ENCODE data around the gene WDR18. TPM values are rescaled to one million over a fixed set of nuclear protein-coding genes. Genes with fewer than 3 reads are reported as not detected.

The WDR18 gene
- polyA plus RNA-seq, 1 donor (not counting 4 experiments of a cell fraction or from before 2014, with no cell fraction given): 26.3 TPM

DNA sequence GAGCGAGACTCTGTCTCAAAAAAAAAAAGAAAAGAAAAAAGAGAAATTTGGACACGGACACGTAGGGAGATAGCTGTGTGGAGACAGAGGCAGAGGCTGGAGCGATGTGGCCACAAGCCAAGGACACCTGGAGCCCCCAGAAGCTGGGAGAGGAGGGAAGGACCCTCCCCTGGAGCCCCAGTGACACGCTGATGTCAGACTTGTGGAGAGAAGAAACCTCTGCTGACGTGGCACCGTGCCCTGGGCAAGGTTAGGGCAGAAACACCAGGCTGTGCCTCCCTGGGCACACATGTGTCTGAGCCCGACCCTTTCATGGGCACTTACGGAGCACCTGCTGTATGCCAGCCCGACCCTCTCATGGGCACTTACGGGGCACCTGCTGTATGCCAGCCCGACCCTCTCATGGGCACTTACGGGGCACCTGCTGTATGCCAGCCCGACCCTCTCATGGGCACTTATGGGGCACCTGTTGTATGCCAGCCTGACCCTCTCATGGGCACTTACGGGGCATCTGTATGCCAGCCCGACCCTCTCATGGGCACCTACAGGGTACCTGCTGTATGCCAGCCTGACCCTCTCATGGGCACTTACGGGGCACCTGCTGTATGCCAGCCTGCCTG is 40.5 kb upstream of the WDR18 start:
- H3K36me3 ChIP-seq (ENCODE audit: control insufficient read depth in 2 of 2, extremely low read depth in 1 of 2, insufficient read depth in 2 of 2, low read length in 2 of 2): peaks cover 0 to 2% of the 10 kb centered on the region in 2 experiments
- H3K27ac ChIP-seq (ENCODE audit: control insufficient read depth, insufficient read depth, low read length): no peak overlapping the region
- dilution Hi-C loops (cut with MboI; ENCODE audit: extremely low pct_ligation_motif_present, low sequenced_read_pairs): no loop called here
- TF ChIP-seq, protein P1, sequence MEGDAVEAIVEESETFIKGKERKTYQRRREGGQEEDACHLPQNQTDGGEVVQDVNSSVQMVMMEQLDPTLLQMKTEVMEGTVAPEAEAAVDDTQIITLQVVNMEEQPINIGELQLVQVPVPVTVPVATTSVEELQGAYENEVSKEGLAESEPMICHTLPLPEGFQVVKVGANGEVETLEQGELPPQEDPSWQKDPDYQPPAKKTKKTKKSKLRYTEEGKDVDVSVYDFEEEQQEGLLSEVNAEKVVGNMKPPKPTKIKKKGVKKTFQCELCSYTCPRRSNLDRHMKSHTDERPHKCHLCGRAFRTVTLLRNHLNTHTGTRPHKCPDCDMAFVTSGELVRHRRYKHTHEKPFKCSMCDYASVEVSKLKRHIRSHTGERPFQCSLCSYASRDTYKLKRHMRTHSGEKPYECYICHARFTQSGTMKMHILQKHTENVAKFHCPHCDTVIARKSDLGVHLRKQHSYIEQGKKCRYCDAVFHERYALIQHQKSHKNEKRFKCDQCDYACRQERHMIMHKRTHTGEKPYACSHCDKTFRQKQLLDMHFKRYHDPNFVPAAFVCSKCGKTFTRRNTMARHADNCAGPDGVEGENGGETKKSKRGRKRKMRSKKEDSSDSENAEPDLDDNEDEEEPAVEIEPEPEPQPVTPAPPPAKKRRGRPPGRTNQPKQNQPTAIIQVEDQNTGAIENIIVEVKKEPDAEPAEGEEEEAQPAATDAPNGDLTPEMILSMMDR (optimal IDR thresholded peaks at IDR 0.05 in 1 of 3, IDR thresholded peaks at IDR 0.05 in 1 of 3, conservative IDR thresholded peaks at IDR 0.05 in 1 of 3; ENCODE audit: extremely low read depth in 1 of 3, insufficient read depth in 2 of 3, low read length in 3 of 3): no peak
- TF ChIP-seq EZH2 (IDR thresholded peaks at IDR 0.05; ENCODE audit: low read length): no peak
- H3K4me3 ChIP-seq (ENCODE audit: control insufficient read depth in 2 of 3, extremely low read depth in 1 of 3, insufficient read depth in 2 of 3, low read depth in 1 of 3, low read length in 3 of 3): no peak overlapping the region
- no peaks in the 10 kb centered on the region for H3K79me2 ChIP-seq (ENCODE audit: control insufficient read depth, insufficient read depth, low read length)
- H3K4me2 ChIP-seq (ENCODE audit: control insufficient read depth, extremely low read depth, insufficient read depth, low read depth, low read length): no peak overlapping the region
- H3K9me3 ChIP-seq (ENCODE audit: control insufficient read depth, low read depth, low read length): no peaks in the 10 kb centered on the region
- DNase-seq (ENCODE audit: low read depth, low spot score): no peak
- H3K27me3 ChIP-seq (ENCODE audit: control insufficient read depth, extremely low read depth, insufficient read depth, low read length): peaks cover 6% of the 10 kb centered on the region
- no peak overlapping the region for H2AFZ ChIP-seq (ENCODE audit: control insufficient read depth, low read length)
- no peak overlapping the region for H3K9ac ChIP-seq (ENCODE audit: control insufficient read depth, extremely low read depth, insufficient read depth, low read length)
- peaks cover 15% of the 10 kb centered on the region for H3K4me1 ChIP-seq (ENCODE audit: control insufficient read depth, extremely low read depth, insufficient read depth, low read length)
- peaks cover 6% of the 10 kb centered on the region for H4K20me1 ChIP-seq (ENCODE audit: control insufficient read depth, extremely low read depth, insufficient read depth, low read length)
- peaks cover 2% of the 10 kb centered on the region for H3K9me1 ChIP-seq (ENCODE audit: control insufficient read depth, extremely low read depth, insufficient read depth, low read length)
- no peak for FAIRE-seq

DNA sequence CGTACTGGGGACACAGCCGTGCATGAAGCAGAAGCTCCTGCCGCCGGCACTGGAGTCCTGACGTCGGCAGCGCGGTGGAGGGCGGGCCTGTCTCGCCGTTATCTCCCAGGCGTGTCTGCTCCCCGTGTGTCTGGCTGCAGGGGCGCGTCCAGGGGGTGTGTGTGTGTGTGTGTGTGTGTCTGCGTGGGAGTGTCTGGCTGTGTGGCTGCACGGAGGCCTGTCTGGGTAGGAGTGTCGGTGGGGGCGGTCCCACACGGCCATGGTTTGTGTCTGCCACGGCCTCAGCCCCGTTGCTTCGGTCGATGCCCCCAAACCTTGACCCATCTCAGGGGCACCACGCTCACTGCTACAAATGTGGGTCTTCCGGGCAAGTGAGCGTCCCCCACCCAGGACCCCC is 40.0 kb upstream of the WDR18 start:
- no peak overlapping the region for H3K9ac ChIP-seq (ENCODE audit: control insufficient read depth, extremely low read depth, insufficient read depth, low read length)
- FAIRE-seq (no peak), DNase-seq (ENCODE audit: low read depth, low spot score) (no peak)
- H3K4me2 ChIP-seq (ENCODE audit: control insufficient read depth, extremely low read depth, insufficient read depth, low read depth, low read length): no peak overlapping the region
- H3K27me3 ChIP-seq (ENCODE audit: control insufficient read depth, extremely low read depth, insufficient read depth, low read length): peaks cover 6% of the 10 kb centered on the region
- H3K4me1 ChIP-seq (ENCODE audit: control insufficient read depth, extremely low read depth, insufficient read depth, low read length): peaks cover 15% of the 10 kb centered on the region
- H3K36me3 ChIP-seq (ENCODE audit: control insufficient read depth in 2 of 2, extremely low read depth in 1 of 2, insufficient read depth in 2 of 2, low read length in 2 of 2): peaks cover 0 to 2% of the 10 kb centered on the region in 2 experiments
- H2AFZ ChIP-seq (ENCODE audit: control insufficient read depth, low read length): no peak overlapping the region
- no peak overlapping the region for H3K4me3 ChIP-seq (ENCODE audit: control insufficient read depth in 2 of 3, extremely low read depth in 1 of 3, insufficient read depth in 2 of 3, low read depth in 1 of 3, low read length in 3 of 3)
- peaks cover 6% of the 10 kb centered on the region for H4K20me1 ChIP-seq (ENCODE audit: control insufficient read depth, extremely low read depth, insufficient read depth, low read length)
- no peaks in the 10 kb centered on the region for H3K9me3 ChIP-seq (ENCODE audit: control insufficient read depth, low read depth, low read length)
- peaks cover 2% of the 10 kb centered on the region for H3K9me1 ChIP-seq (ENCODE audit: control insufficient read depth, extremely low read depth, insufficient read depth, low read length)
- H3K79me2 ChIP-seq (ENCODE audit: control insufficient read depth, insufficient read depth, low read length): no peaks in the 10 kb centered on the region
- H3K27ac ChIP-seq (ENCODE audit: control insufficient read depth, insufficient read depth, low read length): no peak overlapping the region
- TF ChIP-seq EZH2 (IDR thresholded peaks at IDR 0.05; ENCODE audit: low read length): no peak
- TF ChIP-seq, protein P1 (optimal IDR thresholded peaks at IDR 0.05 in 1 of 3, IDR thresholded peaks at IDR 0.05 in 1 of 3, conservative IDR thresholded peaks at IDR 0.05 in 1 of 3; ENCODE audit: extremely low read depth in 1 of 3, insufficient read depth in 2 of 3, low read length in 3 of 3): no peak
- dilution Hi-C loops (cut with MboI; ENCODE audit: extremely low pct_ligation_motif_present, low sequenced_read_pairs): no loop called here

Measured in keratinocyte (primary cell).